Ovary (tissue), 9 donors: ENCODE measurements around the gene TBC1D24. TPM values are rescaled to one million over a fixed set of nuclear protein-coding genes. Genes with fewer than 3 reads are reported as not detected.

Source experiments
- DNase-seq, 5 donors: peaks; one replicate each; pipeline ENCODE4 v3.0.0-alpha.2; 2019 to 2020
- H3K27ac ChIP-seq, 2 donors: fragments of 200-600 bp; one replicate each; pipeline versions ENCODE4 v1.5.1 to v1.8.0; 2019 to 2022
- H3K27me3 ChIP-seq: fragments of 200-600 bp; one replicate; pipeline ENCODE4 v1.8.0; 2022
- H3K36me3 ChIP-seq: fragments of 200-600 bp; sonication (generic); one replicate; pipeline ENCODE4 v1.5.1; 2019
- H3K4me1 ChIP-seq: one replicate; pipeline ENCODE4 v1.8.1; 2013; ENCODE audit warnings: mild to moderate bottlenecking, moderate library complexity; ENCODE audit not compliant: insufficient read depth
- H3K4me3 ChIP-seq: fragments of 200-600 bp; sonication (generic); one replicate; pipeline ENCODE4 v1.5.1; 2017
- H3K9me3 ChIP-seq, 2 donors: fragments of 200-600 bp in 1 of 2; sonication (generic) in 1 of 2; one replicate each; pipeline versions ENCODE4 v1.5.1 to v1.8.1; 2013 to 2019; ENCODE audit warnings: mild to moderate bottlenecking in 1 of 2, moderate library complexity in 1 of 2
- EP300 ChIP-seq: sonication (generic); formaldehyde crosslinking; IDR thresholded peaks from one replicate; pipeline ENCODE4 v1.6.1; 2017; ENCODE audit warnings: antibody characterized with exemption
- POLR2A ChIP-seq: fragments of 450-650 bp; IDR thresholded peaks from one replicate; pipeline ENCODE4 v1.6.1; 2017; ENCODE audit warnings: antibody characterized with exemption, mild to moderate bottlenecking, moderate library complexity
- WGBS, 3 donors: extraction: QIAGEN DNeasy Blood & Tissue Kit in 1 of 3; methylation state at CpG; one replicate each; pipeline versions ENCODE4 v1.1.5 to v1.1.7; 2013 to 2017; 5-methylcytosine and 5-hydroxymethylcytosine counted together
- intact Hi-C, 4 donors: fragments of 100-400 bp; cut with DNase I; formaldehyde crosslinking; loops; one replicate each; pipeline versions ENCODE4 v1.11.0 to v1.15.1; 2022 to 2023
- polyA plus RNA-seq, 2 donors: library from polyadenylated mRNA; stranded (reverse); fragments of 200-250 nt in 1 of 2; fragments of 350-450 nt in 1 of 2; fragmentation: Illumina TruSeq in 1 of 2; extraction: RNeasy Lipid Tissue Mini Kit (QIAGEN cat#74804) in 1 of 2; gene quantifications; one replicate each; pipeline ENCODE4 v1.2.3, GENCODE V29; 2013 to 2014
- total RNA-seq, 7 donors: library from RNA; depleted of rRNA in 2 of 7; stranded (reverse); fragments of >200 nt in 2 of 7; fragmentation: NEBNext Ultra II Directional in 3 of 7; extraction: Animal tissue kit (Norgen Biotek cat#: 25700) in 3 of 7; gene quantifications; one replicate each; pipeline versions ENCODE4 v1.1.0 to v1.2.4, GENCODE V29; 2016 to 2023
- TF ChIP-seq, protein P1 (sequence below), 3 donors: fragments of 450-650 bp in 2 of 3; fragments of 200-600 bp in 1 of 3; IDR thresholded peaks; one replicate each; pipeline versions ENCODE4 v1.5.1 to v1.8.0; 2016 to 2022; ENCODE audit warnings: antibody characterized with exemption in 3 of 3, mild to moderate bottlenecking in 1 of 3
- donor health status: DM: no; HTN: no; CAD: no; lungs with moderate emphysema.
- donor health status: DM: no; HTN: no; CAD: no.
- donor health status: Bipolar disorder and iron deficiency.
- donor health status: DM: yes; HTN: yes; CAD: no.
- donor health status: DM: no; HTN: no; CAD: no.
- donor health status: DM: yes; HTN: yes; CAD: no.

The TBC1D24 gene
- total and polyA plus RNA-seq, 9 donors = 1.9 to 8.1 (median 6.0) TPM

- H3K27me3 ChIP-seq = peaks cover 6% of the 10 kb centered on the region
- H3K9me3 ChIP-seq = no peaks in the 10 kb centered on the region
- TF ChIP-seq, protein P1, sequence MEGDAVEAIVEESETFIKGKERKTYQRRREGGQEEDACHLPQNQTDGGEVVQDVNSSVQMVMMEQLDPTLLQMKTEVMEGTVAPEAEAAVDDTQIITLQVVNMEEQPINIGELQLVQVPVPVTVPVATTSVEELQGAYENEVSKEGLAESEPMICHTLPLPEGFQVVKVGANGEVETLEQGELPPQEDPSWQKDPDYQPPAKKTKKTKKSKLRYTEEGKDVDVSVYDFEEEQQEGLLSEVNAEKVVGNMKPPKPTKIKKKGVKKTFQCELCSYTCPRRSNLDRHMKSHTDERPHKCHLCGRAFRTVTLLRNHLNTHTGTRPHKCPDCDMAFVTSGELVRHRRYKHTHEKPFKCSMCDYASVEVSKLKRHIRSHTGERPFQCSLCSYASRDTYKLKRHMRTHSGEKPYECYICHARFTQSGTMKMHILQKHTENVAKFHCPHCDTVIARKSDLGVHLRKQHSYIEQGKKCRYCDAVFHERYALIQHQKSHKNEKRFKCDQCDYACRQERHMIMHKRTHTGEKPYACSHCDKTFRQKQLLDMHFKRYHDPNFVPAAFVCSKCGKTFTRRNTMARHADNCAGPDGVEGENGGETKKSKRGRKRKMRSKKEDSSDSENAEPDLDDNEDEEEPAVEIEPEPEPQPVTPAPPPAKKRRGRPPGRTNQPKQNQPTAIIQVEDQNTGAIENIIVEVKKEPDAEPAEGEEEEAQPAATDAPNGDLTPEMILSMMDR (IDR thresholded peaks at IDR 0.05) = no peak
- TF ChIP-seq EP300 (no peak), POLR2A (no peak)
- peaks cover 12% of the 10 kb centered on the region for H3K4me1 ChIP-seq
- no peak overlapping the region for H3K27ac ChIP-seq
- H3K4me3 ChIP-seq = no peak overlapping the region
- 92 to 95% (median 93%) methylated on average over 27 of the region's 27 CpGs for WGBS, 3 donors
- no peak for DNase-seq
- intact Hi-C loops = no loop called here
- no peaks in the 10 kb centered on the region for H3K36me3 ChIP-seq
These were observed 2.5 kb upstream of the TBC1D24 start for GRCh38 chr16:2472488-2472864.

- H3K36me3 ChIP-seq = no peaks in the 10 kb centered on the region
- H3K4me1 ChIP-seq = peaks cover 12% of the 10 kb centered on the region
These were observed 2.0 kb upstream of the TBC1D24 start for GRCh38 chr16:2472885-2473445.

GRCh38 chr16:2473446-2473926, 1.4 kb upstream of the TBC1D24 start:
- intact Hi-C loops = no loop called here
- 7 to 20% (median 9%) methylated on average over 17 to 49 of the region's 49 CpGs for WGBS, 3 donors
- Histone ChIP-seq H3K27me3 (peaks cover 6% of the 10 kb centered on the region), H3K9me3 (no peaks in the 10 kb centered on the region), H3K4me3 (no peak overlapping the region), H3K27ac (no peak overlapping the region), H3K36me3 (no peaks in the 10 kb centered on the region), H3K4me1 (peaks cover 9% of the 10 kb centered on the region)
- TF ChIP-seq POLR2A = no peak
- TF ChIP-seq EP300 = no peak
- TF ChIP-seq, protein P1 (IDR thresholded peaks at IDR 0.05) = no peak
- DNase-seq = peak in 1 of 5 donors; percentile 46

More at GRCh38 chr16:2472885-2473445, 2.0 kb upstream of the TBC1D24 start:
- Histone ChIP-seq H3K27me3 (peaks cover 6% of the 10 kb centered on the region), H3K9me3 (no peaks in the 10 kb centered on the region), H3K4me3 (no peak overlapping the region), H3K27ac (no peak overlapping the region)
- 88 to 93% (median 89%) methylated on average over 14 of the region's 14 CpGs for WGBS, 3 donors
- TF ChIP-seq POLR2A (no peak), EP300 (no peak)
- TF ChIP-seq, protein P1 (IDR thresholded peaks at IDR 0.05) = no peak
- DNase-seq = peak in 1 of 5 donors; percentile 35
- intact Hi-C loops = no loop called here

- peaks cover 9% of the 10 kb centered on the region for H3K4me1 ChIP-seq
- no peak overlapping the region for H3K27ac ChIP-seq
- peak in 4 of 5 donors; percentile 40 to 58 (median 47) for DNase-seq
- peaks cover 6% of the 10 kb centered on the region for H3K27me3 ChIP-seq
- peak overlapping the region; percentile 62 for H3K4me3 ChIP-seq
- intact Hi-C loops = no loop called here
- no peaks in the 10 kb centered on the region for H3K36me3 ChIP-seq
- WGBS, 3 donors = 0 to 1% (median 1%) methylated on average over 46 to 100 of the region's 100 CpGs
- TF ChIP-seq EP300 (no peak), POLR2A (no peak)
- TF ChIP-seq, protein P1 (IDR thresholded peaks at IDR 0.05) = peak in 1 of 3 donors; percentile 25
- H3K9me3 ChIP-seq = no peaks in the 10 kb centered on the region
These were observed 689 bp upstream of the TBC1D24 start for GRCh38 chr16:2473999-2474876.
